Hepatocyte (in vitro differentiated cells): ENCODE results near the gene CELF4.

Experiments
- EZH2phosphoT487 ChIP-seq: fragments of 200-600 bp; sonication (generic); IDR thresholded peaks from one replicate; pipeline ENCODE4 v1.6.1; 2018; ENCODE audit warnings: antibody characterized with exemption, mild to moderate bottlenecking, low read depth, moderate library complexity; ENCODE audit not compliant: unreplicated experiment, severe bottlenecking
- TF ChIP-seq, protein P1 (sequence below): fragments of 200-600 bp; sonication (generic); IDR thresholded peaks from 2 replicates; pipeline ENCODE4 v1.5.1; 2016; ENCODE audit warnings: antibody characterized with exemption, mild to moderate bottlenecking; ENCODE audit not compliant: poor library complexity

DNA sequence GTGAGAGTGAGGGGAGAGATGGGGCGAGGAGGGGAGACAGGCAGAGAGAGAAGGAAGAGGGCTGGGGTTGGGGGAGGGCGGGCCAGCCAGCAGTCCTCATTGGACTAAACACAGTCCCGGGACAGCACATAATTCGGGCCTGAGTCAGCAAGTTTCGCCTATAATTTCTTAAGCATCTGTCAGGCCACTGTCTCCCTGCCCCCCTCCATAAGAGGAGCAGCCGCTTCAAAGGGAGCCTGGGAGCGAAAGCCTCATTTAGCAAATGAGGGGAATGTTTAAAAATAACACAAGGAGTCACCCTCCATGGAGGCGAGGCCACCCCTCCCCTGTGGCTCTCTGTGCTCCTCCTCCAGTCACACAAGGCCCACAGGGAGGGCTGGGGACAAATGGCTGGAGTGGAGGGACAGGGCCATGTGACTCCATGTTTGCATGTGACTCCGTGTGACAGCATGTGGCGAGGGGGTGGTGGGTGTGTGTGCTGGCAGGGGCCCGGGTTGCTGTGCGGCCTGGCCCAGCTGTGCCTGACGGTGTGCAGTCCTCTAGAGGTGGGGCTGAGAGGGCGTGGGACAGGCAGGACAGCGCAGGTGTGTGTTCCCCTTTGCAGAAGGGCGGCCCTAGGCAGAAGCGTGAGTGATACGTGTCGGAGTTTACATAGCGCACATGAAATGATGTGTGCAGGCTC, 162.4 kb downstream of the CELF4 start:
- TF ChIP-seq, protein P1, sequence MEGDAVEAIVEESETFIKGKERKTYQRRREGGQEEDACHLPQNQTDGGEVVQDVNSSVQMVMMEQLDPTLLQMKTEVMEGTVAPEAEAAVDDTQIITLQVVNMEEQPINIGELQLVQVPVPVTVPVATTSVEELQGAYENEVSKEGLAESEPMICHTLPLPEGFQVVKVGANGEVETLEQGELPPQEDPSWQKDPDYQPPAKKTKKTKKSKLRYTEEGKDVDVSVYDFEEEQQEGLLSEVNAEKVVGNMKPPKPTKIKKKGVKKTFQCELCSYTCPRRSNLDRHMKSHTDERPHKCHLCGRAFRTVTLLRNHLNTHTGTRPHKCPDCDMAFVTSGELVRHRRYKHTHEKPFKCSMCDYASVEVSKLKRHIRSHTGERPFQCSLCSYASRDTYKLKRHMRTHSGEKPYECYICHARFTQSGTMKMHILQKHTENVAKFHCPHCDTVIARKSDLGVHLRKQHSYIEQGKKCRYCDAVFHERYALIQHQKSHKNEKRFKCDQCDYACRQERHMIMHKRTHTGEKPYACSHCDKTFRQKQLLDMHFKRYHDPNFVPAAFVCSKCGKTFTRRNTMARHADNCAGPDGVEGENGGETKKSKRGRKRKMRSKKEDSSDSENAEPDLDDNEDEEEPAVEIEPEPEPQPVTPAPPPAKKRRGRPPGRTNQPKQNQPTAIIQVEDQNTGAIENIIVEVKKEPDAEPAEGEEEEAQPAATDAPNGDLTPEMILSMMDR = no peak
- no peak for TF ChIP-seq EZH2phosphoT487
